Measurements from ENCODE around the gene ARL16.
A peak's percentile ranks its signal among the peaks of the same experiment; 100 is the strongest.

The ARL16 gene

DNA sequence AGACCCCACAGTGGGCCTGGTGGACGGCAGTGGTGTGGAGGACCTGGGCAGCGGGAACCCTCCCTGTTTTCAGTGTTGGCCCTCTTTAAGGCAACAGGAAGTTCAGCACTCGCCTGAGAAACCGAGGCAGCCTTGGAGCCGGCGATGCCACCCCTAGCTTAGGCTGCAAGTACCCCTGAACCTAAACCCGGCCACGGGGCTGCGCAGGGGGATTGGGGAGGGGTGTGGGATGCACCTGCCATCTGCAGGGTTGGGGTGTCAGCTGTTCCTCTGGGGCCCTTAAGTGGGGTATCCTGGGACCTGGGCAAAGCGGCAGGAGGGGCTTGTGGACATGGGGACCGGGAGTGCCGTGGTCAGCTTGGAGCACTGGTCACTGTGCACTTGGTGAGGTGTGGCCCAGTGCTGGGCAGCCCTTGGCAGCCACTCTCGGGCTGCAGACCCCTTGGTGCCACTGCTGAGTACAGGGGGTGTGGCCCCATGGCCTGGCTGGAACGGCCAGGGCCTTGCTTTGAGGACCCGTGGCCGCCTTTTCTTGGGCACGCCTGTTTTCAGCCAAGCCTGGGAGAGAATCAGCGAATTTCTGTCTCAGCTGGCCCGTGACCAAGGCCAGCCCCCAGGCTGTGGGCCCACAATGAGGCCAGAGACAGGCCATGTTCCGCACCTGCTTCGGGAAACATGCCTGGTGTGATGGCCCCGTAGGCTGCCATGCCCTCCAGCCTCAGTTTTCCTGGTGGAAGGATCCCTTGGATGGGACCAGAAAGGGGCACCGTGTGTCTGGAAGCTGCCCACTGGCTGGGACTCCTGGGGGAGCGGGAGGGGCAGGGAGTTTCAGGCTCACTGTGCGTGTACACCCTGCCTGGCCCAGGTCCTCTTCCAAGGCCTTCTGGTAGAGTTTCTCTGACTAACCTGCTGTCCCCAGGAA, 24.4 kb upstream of the ARL16 start:
- peak overlapping the region; percentile 16 for H3K27ac ChIP-seq (replicated peaks)
- no peak for DNase-seq (ENCODE audit: low read depth in 1 of 2, low spot score in 1 of 2)

DNA sequence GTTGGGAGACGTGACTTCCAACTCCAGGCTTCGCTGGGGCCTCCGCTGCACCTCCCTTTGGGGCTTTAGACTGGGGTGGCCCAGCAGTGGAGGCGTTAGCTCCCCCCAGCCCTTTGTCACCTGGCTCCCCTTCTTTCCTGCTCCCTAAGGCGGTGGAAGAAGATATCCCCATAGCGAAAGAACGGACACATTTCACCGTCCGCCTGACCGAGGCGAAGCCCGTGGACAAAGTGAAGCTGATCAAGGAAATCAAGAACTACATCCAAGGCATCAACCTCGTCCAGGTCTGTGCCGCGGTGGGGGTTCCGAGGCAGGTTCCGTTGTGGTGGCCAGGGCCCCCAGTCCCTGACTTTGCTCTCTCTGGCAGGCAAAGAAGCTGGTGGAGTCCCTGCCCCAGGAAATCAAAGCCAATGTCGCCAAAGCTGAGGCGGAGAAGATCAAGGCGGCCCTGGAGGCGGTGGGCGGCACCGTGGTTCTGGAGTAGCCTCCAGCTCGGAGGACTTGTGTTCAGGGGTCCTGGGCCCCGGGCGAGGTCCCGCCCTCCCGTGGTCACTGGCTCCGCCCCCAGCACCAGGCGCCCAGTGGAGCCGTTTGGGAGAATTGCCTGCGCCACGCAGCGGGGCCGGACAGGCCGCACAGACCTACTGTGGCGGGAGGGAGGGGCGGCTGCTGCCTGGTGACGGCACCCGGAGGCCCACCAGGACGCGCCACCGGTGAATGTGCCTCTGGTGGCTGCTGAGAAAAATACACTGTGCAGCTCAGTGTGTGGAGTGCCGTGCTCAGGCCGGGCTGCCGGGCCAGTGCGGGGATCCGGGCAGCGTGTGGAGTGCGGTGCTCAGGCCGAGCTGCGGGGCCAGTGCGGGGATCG, 23.4 kb upstream of the ARL16 start:
- no peak overlapping the region for H3K4me3 ChIP-seq (replicated peaks; ENCODE audit: insufficient read depth, low read length)
- H3K27ac ChIP-seq (replicated peaks) = no peak overlapping the region
- TF ChIP-seq GABPA (IDR thresholded peaks at IDR 0.05; ENCODE audit: low read depth) (no peak), SPI1 (IDR thresholded peaks at IDR 0.05; ENCODE audit: borderline replicate concordance, low read depth) (no peak), POLR2AphosphoS5 (IDR thresholded peaks at IDR 0.05; ENCODE audit: low read depth) (no peak; the same call in 1 of the 2 replicates)
- TF ChIP-seq, protein P1, sequence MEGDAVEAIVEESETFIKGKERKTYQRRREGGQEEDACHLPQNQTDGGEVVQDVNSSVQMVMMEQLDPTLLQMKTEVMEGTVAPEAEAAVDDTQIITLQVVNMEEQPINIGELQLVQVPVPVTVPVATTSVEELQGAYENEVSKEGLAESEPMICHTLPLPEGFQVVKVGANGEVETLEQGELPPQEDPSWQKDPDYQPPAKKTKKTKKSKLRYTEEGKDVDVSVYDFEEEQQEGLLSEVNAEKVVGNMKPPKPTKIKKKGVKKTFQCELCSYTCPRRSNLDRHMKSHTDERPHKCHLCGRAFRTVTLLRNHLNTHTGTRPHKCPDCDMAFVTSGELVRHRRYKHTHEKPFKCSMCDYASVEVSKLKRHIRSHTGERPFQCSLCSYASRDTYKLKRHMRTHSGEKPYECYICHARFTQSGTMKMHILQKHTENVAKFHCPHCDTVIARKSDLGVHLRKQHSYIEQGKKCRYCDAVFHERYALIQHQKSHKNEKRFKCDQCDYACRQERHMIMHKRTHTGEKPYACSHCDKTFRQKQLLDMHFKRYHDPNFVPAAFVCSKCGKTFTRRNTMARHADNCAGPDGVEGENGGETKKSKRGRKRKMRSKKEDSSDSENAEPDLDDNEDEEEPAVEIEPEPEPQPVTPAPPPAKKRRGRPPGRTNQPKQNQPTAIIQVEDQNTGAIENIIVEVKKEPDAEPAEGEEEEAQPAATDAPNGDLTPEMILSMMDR (IDR thresholded peaks at IDR 0.05; ENCODE audit: insufficient read depth, low read length) = no peak
- TF ChIP-seq, protein P2, sequence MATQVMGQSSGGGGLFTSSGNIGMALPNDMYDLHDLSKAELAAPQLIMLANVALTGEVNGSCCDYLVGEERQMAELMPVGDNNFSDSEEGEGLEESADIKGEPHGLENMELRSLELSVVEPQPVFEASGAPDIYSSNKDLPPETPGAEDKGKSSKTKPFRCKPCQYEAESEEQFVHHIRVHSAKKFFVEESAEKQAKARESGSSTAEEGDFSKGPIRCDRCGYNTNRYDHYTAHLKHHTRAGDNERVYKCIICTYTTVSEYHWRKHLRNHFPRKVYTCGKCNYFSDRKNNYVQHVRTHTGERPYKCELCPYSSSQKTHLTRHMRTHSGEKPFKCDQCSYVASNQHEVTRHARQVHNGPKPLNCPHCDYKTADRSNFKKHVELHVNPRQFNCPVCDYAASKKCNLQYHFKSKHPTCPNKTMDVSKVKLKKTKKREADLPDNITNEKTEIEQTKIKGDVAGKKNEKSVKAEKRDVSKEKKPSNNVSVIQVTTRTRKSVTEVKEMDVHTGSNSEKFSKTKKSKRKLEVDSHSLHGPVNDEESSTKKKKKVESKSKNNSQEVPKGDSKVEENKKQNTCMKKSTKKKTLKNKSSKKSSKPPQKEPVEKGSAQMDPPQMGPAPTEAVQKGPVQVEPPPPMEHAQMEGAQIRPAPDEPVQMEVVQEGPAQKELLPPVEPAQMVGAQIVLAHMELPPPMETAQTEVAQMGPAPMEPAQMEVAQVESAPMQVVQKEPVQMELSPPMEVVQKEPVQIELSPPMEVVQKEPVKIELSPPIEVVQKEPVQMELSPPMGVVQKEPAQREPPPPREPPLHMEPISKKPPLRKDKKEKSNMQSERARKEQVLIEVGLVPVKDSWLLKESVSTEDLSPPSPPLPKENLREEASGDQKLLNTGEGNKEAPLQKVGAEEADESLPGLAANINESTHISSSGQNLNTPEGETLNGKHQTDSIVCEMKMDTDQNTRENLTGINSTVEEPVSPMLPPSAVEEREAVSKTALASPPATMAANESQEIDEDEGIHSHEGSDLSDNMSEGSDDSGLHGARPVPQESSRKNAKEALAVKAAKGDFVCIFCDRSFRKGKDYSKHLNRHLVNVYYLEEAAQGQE (IDR thresholded peaks at IDR 0.05; ENCODE audit: insufficient replicate concordance, low read depth) = no peak
- no peaks in the 10 kb centered on the region for H3K27me3 ChIP-seq (ENCODE audit: insufficient read depth, poor library complexity, severe bottlenecking)
- DNase-seq (ENCODE audit: low read depth in 1 of 2, low spot score in 1 of 2) = no peak

More for the DNA sequence above, 24.4 kb upstream of the ARL16 start:
- Histone ChIP-seq H3K4me3 (replicated peaks; ENCODE audit: insufficient read depth, low read length) (no peak overlapping the region), H3K27me3 (ENCODE audit: insufficient read depth, poor library complexity, severe bottlenecking) (no peaks in the 10 kb centered on the region)
- TF ChIP-seq SPI1 (IDR thresholded peaks at IDR 0.05; ENCODE audit: borderline replicate concordance, low read depth) (no peak), POLR2AphosphoS5 (IDR thresholded peaks at IDR 0.05; ENCODE audit: low read depth) (peak; percentile 7; the same call in 1 of the 2 replicates)

DNA sequence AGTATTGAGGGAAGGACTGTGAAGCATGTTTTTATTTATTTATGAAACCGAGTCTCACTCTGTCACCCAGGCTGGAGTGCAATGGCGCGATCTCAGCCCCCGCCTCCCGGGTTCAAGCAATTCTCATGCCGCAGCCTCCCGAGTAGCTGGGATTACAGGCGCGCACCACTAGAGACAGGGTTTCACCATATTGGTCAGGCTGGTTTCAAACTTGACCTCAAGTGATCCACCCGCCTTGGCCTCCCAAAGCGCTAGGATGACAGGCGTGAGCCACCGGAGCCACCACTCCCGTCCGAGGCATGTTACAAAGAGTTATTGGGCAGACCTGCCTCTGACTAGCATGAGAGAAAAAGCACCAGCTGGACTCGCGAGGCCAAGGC, 22.6 kb upstream of the ARL16 start:
- TF ChIP-seq, protein P2 (IDR thresholded peaks at IDR 0.05; ENCODE audit: insufficient replicate concordance, low read depth) = no peak
- TF ChIP-seq, protein P1 (IDR thresholded peaks at IDR 0.05; ENCODE audit: insufficient read depth, low read length) = no peak
- TF ChIP-seq SPI1 (IDR thresholded peaks at IDR 0.05; ENCODE audit: borderline replicate concordance, low read depth) (no peak), GABPA (IDR thresholded peaks at IDR 0.05; ENCODE audit: low read depth) (no peak), POLR2AphosphoS5 (IDR thresholded peaks at IDR 0.05; ENCODE audit: low read depth) (no peak; the same call in 1 of the 2 replicates)
- H3K27me3 ChIP-seq (ENCODE audit: insufficient read depth, poor library complexity, severe bottlenecking) = no peaks in the 10 kb centered on the region
- no peak overlapping the region for H3K4me3 ChIP-seq (replicated peaks; ENCODE audit: insufficient read depth, low read length)
- H3K27ac ChIP-seq (replicated peaks) = no peak overlapping the region
- no peak for DNase-seq (ENCODE audit: low read depth in 1 of 2, low spot score in 1 of 2)

All from HL-60 (cell line).